Mesothelial cell of epicardium (in vitro differentiated cells): Measurements from ENCODE around the gene DCLK3. TPM values are rescaled to one million over a fixed set of nuclear protein-coding genes. Genes with fewer than 3 reads are reported as not detected.

Experiments
- DNase-seq, 2 experiments: peaks; one replicate each; pipeline ENCODE4 v3.0.0; 2021; ENCODE audit warnings: low spot score in 2 of 2; ENCODE audit not compliant: unreplicated experiment in 2 of 2
- H3K27ac Mint-ChIP-seq: 2 replicates; pipeline ENCODE4 v1.8.0; 2021; ENCODE audit warnings: mixed read lengths
- H3K27me3 Mint-ChIP-seq: 2 replicates; pipeline ENCODE4 v1.8.0; 2021; ENCODE audit warnings: low read depth, mixed read lengths
- H3K36me3 Mint-ChIP-seq: 2 replicates; pipeline ENCODE4 v1.8.0; 2021; ENCODE audit warnings: mixed read lengths
- H3K4me1 Mint-ChIP-seq: 2 replicates; pipeline ENCODE4 v1.8.0; 2021; ENCODE audit warnings: mixed read lengths
- H3K4me3 Mint-ChIP-seq: 2 replicates; pipeline ENCODE4 v1.8.0; 2021; ENCODE audit warnings: mild to moderate bottlenecking, moderate library complexity, mixed read lengths
- H3K9me3 Mint-ChIP-seq: 2 replicates; pipeline ENCODE4 v1.8.0; 2021; ENCODE audit warnings: mixed read lengths
- total RNA-seq: library from RNA; stranded (reverse); gene quantifications from 3 replicates; pipeline ENCODE4 v1.2.1, GENCODE V29; 2021
- TF ChIP-seq, protein P1 (sequence below): fragments of 200-600 bp; sonication (generic); IDR thresholded peaks from one replicate; pipeline ENCODE4 v1.5.0; 2021; ENCODE audit warnings: antibody characterized with exemption; ENCODE audit not compliant: unreplicated experiment

Gene DCLK3
- total RNA-seq, 1 donor from 2014 or later = 0.38 TPM

DNA sequence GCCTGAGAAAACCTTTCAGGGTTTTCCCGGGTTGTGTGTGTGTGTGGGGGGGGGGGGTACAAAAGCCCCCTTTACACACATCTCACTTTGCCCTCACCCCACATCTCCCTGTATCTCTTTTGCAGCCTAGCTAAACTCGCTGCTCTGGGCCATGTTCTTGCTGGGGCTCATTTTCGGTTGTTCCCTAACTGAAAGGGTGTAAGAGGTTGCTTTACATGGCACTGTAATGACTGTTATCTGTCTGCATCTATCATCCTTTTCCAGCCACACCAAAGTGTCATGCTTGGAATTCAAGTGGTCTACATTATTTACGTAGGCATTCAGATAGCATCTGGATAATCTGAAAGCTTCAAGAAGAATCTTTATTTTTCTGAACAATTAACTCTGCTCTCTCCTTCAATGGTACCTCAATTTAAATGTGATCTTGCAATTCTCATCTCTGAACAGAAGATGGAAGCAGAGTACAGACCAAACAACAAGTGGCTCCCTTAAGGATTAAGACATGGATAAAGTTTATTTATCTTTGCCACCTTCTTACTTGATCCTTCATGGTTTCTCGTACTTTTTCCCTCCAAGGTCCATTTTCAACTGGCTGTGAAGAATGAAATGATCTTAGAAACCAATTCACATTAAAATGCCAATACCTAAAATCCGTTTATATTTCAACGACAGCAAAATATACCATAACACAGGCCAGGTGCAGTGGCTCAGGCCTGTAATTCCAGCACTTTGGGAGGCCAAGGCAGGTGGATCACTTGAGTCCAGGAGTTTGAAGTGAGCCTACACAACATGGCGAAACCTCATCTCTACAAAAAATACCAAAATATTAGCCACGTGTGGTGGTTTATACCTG lies 34.9 kb downstream of the DCLK3 start:
- peaks cover 2% of the 10 kb centered on the region for H3K9me3 Mint-ChIP-seq
- TF ChIP-seq, protein P1, sequence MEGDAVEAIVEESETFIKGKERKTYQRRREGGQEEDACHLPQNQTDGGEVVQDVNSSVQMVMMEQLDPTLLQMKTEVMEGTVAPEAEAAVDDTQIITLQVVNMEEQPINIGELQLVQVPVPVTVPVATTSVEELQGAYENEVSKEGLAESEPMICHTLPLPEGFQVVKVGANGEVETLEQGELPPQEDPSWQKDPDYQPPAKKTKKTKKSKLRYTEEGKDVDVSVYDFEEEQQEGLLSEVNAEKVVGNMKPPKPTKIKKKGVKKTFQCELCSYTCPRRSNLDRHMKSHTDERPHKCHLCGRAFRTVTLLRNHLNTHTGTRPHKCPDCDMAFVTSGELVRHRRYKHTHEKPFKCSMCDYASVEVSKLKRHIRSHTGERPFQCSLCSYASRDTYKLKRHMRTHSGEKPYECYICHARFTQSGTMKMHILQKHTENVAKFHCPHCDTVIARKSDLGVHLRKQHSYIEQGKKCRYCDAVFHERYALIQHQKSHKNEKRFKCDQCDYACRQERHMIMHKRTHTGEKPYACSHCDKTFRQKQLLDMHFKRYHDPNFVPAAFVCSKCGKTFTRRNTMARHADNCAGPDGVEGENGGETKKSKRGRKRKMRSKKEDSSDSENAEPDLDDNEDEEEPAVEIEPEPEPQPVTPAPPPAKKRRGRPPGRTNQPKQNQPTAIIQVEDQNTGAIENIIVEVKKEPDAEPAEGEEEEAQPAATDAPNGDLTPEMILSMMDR = peak; percentile 49
- peaks cover 6% of the 10 kb centered on the region for H3K4me1 Mint-ChIP-seq
- no peak overlapping the region for H3K27ac Mint-ChIP-seq
- H3K27me3 Mint-ChIP-seq = peaks cover 45% of the 10 kb centered on the region
- H3K4me3 Mint-ChIP-seq = no peak overlapping the region
- H3K36me3 Mint-ChIP-seq = no peaks in the 10 kb centered on the region
- no peak for DNase-seq

DNA sequence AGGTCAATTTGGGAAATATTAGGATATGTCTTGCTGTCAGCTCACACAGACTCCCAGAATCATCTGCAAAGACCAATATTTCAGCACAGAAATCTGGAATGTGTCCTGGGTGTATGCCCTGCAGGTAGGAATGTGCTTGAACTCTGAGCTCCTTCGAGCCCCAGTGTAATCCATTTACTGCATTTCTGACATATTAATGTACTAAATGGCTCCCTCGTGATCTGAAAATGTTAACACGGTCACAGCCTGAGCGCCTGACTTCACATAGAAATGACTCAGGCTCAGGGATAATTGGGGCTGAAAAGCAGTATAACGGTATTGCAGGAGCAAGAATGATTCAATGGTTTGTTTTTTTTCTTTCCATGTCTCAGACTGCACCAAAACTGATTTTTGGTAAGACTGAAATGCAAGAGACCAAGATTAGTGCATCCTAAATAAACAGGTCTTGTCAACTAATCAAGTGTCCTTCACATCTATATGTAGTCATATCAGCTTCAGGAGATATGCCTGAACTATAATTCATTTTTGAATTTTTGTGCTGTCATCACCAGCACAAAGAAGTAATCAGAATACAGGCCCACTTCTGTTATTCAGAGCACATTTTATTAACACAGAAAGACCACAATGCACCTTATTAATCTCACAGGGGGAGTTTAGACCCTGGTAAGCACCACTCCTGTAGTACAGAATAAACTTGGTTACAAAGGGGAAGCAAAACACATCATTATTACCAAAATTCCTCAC lies 49.8 kb downstream of the DCLK3 start:
- DNase-seq = no peak
- peaks cover 41% of the 10 kb centered on the region for H3K27me3 Mint-ChIP-seq
- H3K27ac Mint-ChIP-seq = no peak overlapping the region
- H3K9me3 Mint-ChIP-seq = no peaks in the 10 kb centered on the region
- no peaks in the 10 kb centered on the region for H3K4me1 Mint-ChIP-seq
- H3K4me3 Mint-ChIP-seq = no peak overlapping the region
- TF ChIP-seq, protein P1 = no peak
- no peaks in the 10 kb centered on the region for H3K36me3 Mint-ChIP-seq

DNA sequence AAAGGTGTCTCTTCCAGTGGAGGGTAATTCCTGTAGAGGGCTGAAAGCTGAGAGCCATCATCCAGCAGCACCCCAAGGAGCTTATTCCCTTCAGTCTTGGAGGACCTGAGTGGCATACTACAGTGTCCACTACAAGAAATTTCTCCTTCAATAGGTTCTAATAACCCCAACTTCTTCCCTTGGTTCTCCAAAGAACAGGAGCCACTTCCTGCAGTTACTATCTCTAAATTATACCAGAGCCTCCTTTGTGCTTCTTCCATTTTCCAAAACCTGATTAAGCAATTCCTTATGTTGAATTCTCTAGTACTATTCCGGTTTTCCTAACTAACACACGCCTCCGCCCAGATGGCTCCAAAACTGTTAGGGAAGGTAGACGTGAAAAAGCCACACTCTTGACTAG lies 50.4 kb downstream of the DCLK3 start:
- H3K27me3 Mint-ChIP-seq = peaks cover 42% of the 10 kb centered on the region
- H3K4me3 Mint-ChIP-seq = no peak overlapping the region
- no peaks in the 10 kb centered on the region for H3K4me1 Mint-ChIP-seq
- H3K27ac Mint-ChIP-seq = no peak overlapping the region
- no peaks in the 10 kb centered on the region for H3K36me3 Mint-ChIP-seq
- DNase-seq = no peak
- TF ChIP-seq, protein P1 = no peak
- no peaks in the 10 kb centered on the region for H3K9me3 Mint-ChIP-seq

DNA sequence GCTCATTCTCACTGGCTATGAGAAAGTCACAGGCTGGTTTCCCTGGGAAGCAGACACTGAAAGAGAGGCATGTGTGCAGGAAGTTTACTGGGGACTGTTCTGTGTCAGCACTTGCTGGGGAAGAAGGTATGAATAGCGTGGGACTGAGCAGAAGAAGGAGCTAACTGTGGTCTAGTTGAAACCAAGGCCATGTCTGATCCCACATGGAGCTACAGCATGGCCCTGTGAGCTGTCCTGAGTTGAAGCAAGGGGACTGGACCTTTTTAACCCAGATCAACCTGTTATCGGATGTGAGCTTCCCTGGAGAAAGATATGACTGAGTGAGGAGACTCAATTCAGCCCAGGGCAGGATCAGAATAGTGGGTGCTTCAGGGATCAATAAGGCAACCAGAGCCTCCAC lies 53.7 kb downstream of the DCLK3 start:
- no peak for DNase-seq
- no peaks in the 10 kb centered on the region for H3K9me3 Mint-ChIP-seq
- TF ChIP-seq, protein P1 = no peak
- peaks cover 59% of the 10 kb centered on the region for H3K27me3 Mint-ChIP-seq
- H3K36me3 Mint-ChIP-seq = no peaks in the 10 kb centered on the region
- H3K4me3 Mint-ChIP-seq = no peak overlapping the region
- H3K27ac Mint-ChIP-seq = no peak overlapping the region
- H3K4me1 Mint-ChIP-seq = no peaks in the 10 kb centered on the region

DNA sequence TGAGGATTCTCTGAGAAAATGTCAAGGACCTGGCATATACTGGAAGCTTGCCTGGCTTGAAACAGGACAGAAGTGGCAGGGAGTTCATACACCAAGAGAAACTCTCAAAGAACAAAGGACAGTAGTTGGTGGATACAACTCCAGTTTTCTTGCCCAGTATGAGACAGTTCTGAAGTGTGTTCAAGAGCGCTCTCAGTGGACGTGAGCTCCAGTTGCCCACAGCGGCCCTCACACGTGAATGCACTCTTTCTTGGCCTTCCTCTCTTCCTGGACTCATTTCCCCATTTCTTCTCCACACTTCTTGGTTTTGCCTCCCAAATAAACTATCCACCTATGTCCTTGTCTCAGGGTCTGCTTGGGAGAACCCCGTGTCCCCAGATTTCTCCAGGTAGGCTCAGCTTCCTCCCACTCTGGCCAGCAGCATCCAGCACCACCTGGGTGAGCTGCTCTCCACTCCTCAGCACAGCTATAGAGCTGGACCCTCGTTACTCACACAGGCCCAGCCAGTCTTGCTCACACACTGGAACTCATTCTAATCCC lies 54.5 kb downstream of the DCLK3 start:
- TF ChIP-seq, protein P1 = no peak
- DNase-seq = no peak
- Mint-ChIP-seq H3K4me1 (no peaks in the 10 kb centered on the region), H3K27me3 (peaks cover 66% of the 10 kb centered on the region), H3K9me3 (no peaks in the 10 kb centered on the region), H3K36me3 (no peaks in the 10 kb centered on the region), H3K4me3 (no peak overlapping the region), H3K27ac (no peak overlapping the region)
